MM.1S (cell line): ENCODE data around the gene MYLK.

Source experiments
- DNase-seq: peaks from one replicate; pipeline ENCODE4 v3.0.0-alpha.2; 2015
- H2AFZ ChIP-seq: fragments of 300-600 bp; sonication (generic); 2 replicates; pipeline ENCODE4 v1.6.0; 2016; ENCODE audit warnings: antibody characterized with exemption, low read length
- H3F3A ChIP-seq: fragments of 300-600 bp; sonication (generic); 2 replicates; pipeline ENCODE4 v1.6.1; 2016; ENCODE audit warnings: mild to moderate bottlenecking, antibody characterized with exemption, low read length, moderate library complexity, mixed read lengths; ENCODE audit not compliant: insufficient read depth
- H3K27ac ChIP-seq: fragments of 300-600 bp; sonication (generic); 2 replicates; pipeline ENCODE4 v1.5.1; 2016; ENCODE audit warnings: mild to moderate bottlenecking, low read length
- H3K27me3 ChIP-seq: fragments of 300-600 bp; sonication (generic); replicated peaks from 2 replicates; pipeline ENCODE4 v1.6.0; 2016; ENCODE audit warnings: low read length; ENCODE audit not compliant: insufficient read depth
- H3K36me3 ChIP-seq: fragments of 300-600 bp; sonication (generic); replicated peaks from 2 replicates; pipeline ENCODE4 v1.6.1; 2016; ENCODE audit warnings: mild to moderate bottlenecking, low read length, mixed read lengths; ENCODE audit not compliant: insufficient read depth
- H3K4me1 ChIP-seq: fragments of 300-600 bp; sonication (generic); 2 replicates; pipeline ENCODE4 v1.6.1; 2016; ENCODE audit warnings: low read length, mixed read lengths
- H3K4me2 ChIP-seq: fragments of 300-600 bp; sonication (generic); 2 replicates; pipeline ENCODE4 v1.6.0; 2016; ENCODE audit warnings: low read depth, low read length
- H3K4me3 ChIP-seq: fragments of 300-600 bp; sonication (generic); 2 replicates; pipeline ENCODE4 v1.5.1; 2016; ENCODE audit warnings: low read length, mixed read lengths
- H3K79me2 ChIP-seq: fragments of 300-600 bp; sonication (generic); 2 replicates; pipeline ENCODE4 v1.6.1; 2016; ENCODE audit warnings: mixed run types, low read length, mixed read lengths
- H3K9ac ChIP-seq: fragments of 300-600 bp; sonication (generic); 2 replicates; pipeline ENCODE4 v1.6.1; 2016; ENCODE audit warnings: low read length, mixed read lengths
- H3K9me2 ChIP-seq: fragments of 300-600 bp; sonication (generic); replicated peaks from 2 replicates; pipeline ENCODE4 v1.6.1; 2016; ENCODE audit warnings: mild to moderate bottlenecking, low read length, mixed read lengths; ENCODE audit not compliant: insufficient read depth
- H3K9me3 ChIP-seq: fragments of 300-600 bp; sonication (generic); replicated peaks from 2 replicates; pipeline ENCODE4 v1.6.1; 2016; ENCODE audit warnings: mild to moderate bottlenecking, low read length, mixed read lengths; ENCODE audit not compliant: insufficient read depth
- H4K20me1 ChIP-seq: fragments of 300-600 bp; sonication (generic); 2 replicates; pipeline ENCODE4 v1.6.1; 2016; ENCODE audit warnings: mild to moderate bottlenecking, low read length, moderate library complexity, mixed read lengths; ENCODE audit not compliant: insufficient read depth
- CTCF ChIP-seq: fragments of 300-600 bp; sonication (generic); IDR thresholded peaks from 2 replicates; pipeline ENCODE4 v1.5.1; 2016; ENCODE audit warnings: antibody characterized with exemption, low read length, mixed read lengths
- EZH2 ChIP-seq: fragments of 300-600 bp; sonication (generic); optimal IDR thresholded peaks from 2 replicates; pipeline ENCODE3; 2017; ENCODE audit warnings: low read depth, mild to moderate bottlenecking, antibody characterized with exemption, low read length, mixed read lengths
- EZH2phosphoT487 ChIP-seq: fragments of 300-600 bp; sonication (generic); IDR thresholded peaks from 2 replicates; pipeline ENCODE4 v1.6.1; 2018; ENCODE audit warnings: antibody characterized with exemption, low read length

Gene MYLK

GRCh38 chr3:123750659-123751420 is 133.3 kb downstream of the MYLK start:
- no peak overlapping the region for H3K4me3 ChIP-seq
- H3K4me1 ChIP-seq, result peaks cover under 1% of the 10 kb centered on the region; the same call in 1 of the 2 replicates
- no peaks in the 10 kb centered on the region for H3K36me3 ChIP-seq
- no peaks in the 10 kb centered on the region for H3K27me3 ChIP-seq
- no peak overlapping the region for H3K27ac ChIP-seq
- H4K20me1 ChIP-seq, result no peaks in the 10 kb centered on the region
- no peak overlapping the region for H3K4me2 ChIP-seq
- DNase-seq, result no peak
- H3K9me2 ChIP-seq, result no peaks in the 10 kb centered on the region
- no peaks in the 10 kb centered on the region for H3K79me2 ChIP-seq
- H3K9ac ChIP-seq, result no peak overlapping the region
- no peaks in the 10 kb centered on the region for H3K9me3 ChIP-seq
- no peak for TF ChIP-seq EZH2phosphoT487
- no peak for TF ChIP-seq CTCF
- TF ChIP-seq EZH2, result no peak
- no peak overlapping the region for H2AFZ ChIP-seq
- no peaks in the 10 kb centered on the region for H3F3A ChIP-seq

GRCh38 chr3:123750209-123750608 is 133.9 kb downstream of the MYLK start:
- Histone ChIP-seq H3K27ac (no peak overlapping the region), H3K4me1 (no peaks in the 10 kb centered on the region), H3K4me3 (no peak overlapping the region), H3K9ac (no peak overlapping the region), H3K9me3 (no peaks in the 10 kb centered on the region), H3K9me2 (no peaks in the 10 kb centered on the region), H3F3A (no peaks in the 10 kb centered on the region), H3K27me3 (no peaks in the 10 kb centered on the region), H2AFZ (no peak overlapping the region), H3K4me2 (no peak overlapping the region), H3K79me2 (no peaks in the 10 kb centered on the region), H3K36me3 (no peaks in the 10 kb centered on the region), H4K20me1 (no peaks in the 10 kb centered on the region)
- TF ChIP-seq EZH2phosphoT487 (no peak), EZH2 (no peak), CTCF (no peak)
- no peak for DNase-seq

GRCh38 chr3:123749711-123750110 is 134.4 kb downstream of the MYLK start:
- no peak overlapping the region for H2AFZ ChIP-seq
- no peaks in the 10 kb centered on the region for H3K9me2 ChIP-seq
- H3K4me3 ChIP-seq, result no peak overlapping the region
- no peaks in the 10 kb centered on the region for H3K36me3 ChIP-seq
- no peaks in the 10 kb centered on the region for H3K9me3 ChIP-seq
- DNase-seq, result no peak
- no peak overlapping the region for H3K9ac ChIP-seq
- no peaks in the 10 kb centered on the region for H3F3A ChIP-seq
- H3K4me2 ChIP-seq, result no peak overlapping the region
- H3K4me1 ChIP-seq, result no peaks in the 10 kb centered on the region
- no peaks in the 10 kb centered on the region for H3K79me2 ChIP-seq
- H3K27ac ChIP-seq, result no peak overlapping the region
- H4K20me1 ChIP-seq, result no peaks in the 10 kb centered on the region
- H3K27me3 ChIP-seq, result no peaks in the 10 kb centered on the region
- no peak for TF ChIP-seq CTCF
- TF ChIP-seq EZH2, result no peak
- no peak for TF ChIP-seq EZH2phosphoT487
